HEK293 (cell line): ENCODE results near the gene PRKAB2.
"Not testable (repeated sequence)": the region's sequence is repeated elsewhere in the genome, so short reads cannot be mapped to it uniquely, and the experiment has no call there.

Experiments used
- CTCF ChIA-PET: fragments of 350-600 bp; formaldehyde crosslinking; extraction: SDS; loops from one replicate; lab custom pipeline; 2021; ENCODE audit warnings: antibody characterized with exemption; lab: Yijun Ruan, JAX
- POLR2A ChIA-PET: fragments of 300-600 bp; formaldehyde crosslinking; extraction: SDS; loops from one replicate; lab custom pipeline; 2020; ENCODE audit warnings: antibody characterized with exemption, inconsistent platforms; lab: Yijun Ruan, JAX
- H3K27ac ChIP-seq: fragments of 200-500 bp; sonication (Bioruptor generic); 2 replicates; pipeline ENCODE4 v1.5.1; 2014; ENCODE audit warnings: low read depth, low read length, control low read depth, inconsistent platforms; ENCODE audit errors: extremely low read depth
- H3K36me3 ChIP-seq, 2 experiments: fragments of 200-500 bp in 1 of 2; sonication (Bioruptor generic) in 1 of 2; 1 replicate in 1 of 2; 2 replicates in 1 of 2; pipeline ENCODE4 v1.5.1; 2014 to 2017; ENCODE audit warnings: inconsistent platforms in 2 of 2, low read length in 2 of 2; ENCODE audit not compliant: control insufficient read depth in 2 of 2, insufficient read depth in 1 of 2
- H3K4me1 ChIP-seq: fragments of 200-500 bp; sonication (Bioruptor generic); 2 replicates; pipeline ENCODE4 v1.5.1; 2014; ENCODE audit warnings: mild to moderate bottlenecking, low read length, inconsistent platforms; ENCODE audit not compliant: control insufficient read depth, insufficient read depth
- H3K4me3 ChIP-seq: 2 replicates; pipeline ENCODE4 v1.5.1; 2011; ENCODE audit warnings: low read depth, mild to moderate bottlenecking, control low read depth, low read length, moderate library complexity
- H3K9me3 ChIP-seq: fragments of 200-500 bp; sonication (Bioruptor generic); 2 replicates; pipeline ENCODE4 v1.5.1; 2014; ENCODE audit warnings: low read depth, low read length, inconsistent platforms; ENCODE audit not compliant: control insufficient read depth, insufficient read depth
- BCL11B ChIP-seq: fragments of 450-650 bp; formaldehyde crosslinking; IDR thresholded peaks from 2 replicates; pipeline ENCODE4 v1.5.1; 2016; ENCODE audit warnings: low read depth, missing biosample characterization, missing genetic modification characterization
- GFI1B ChIP-seq: fragments of 450-650 bp; formaldehyde crosslinking; IDR thresholded peaks from 2 replicates; pipeline ENCODE4 v1.5.1; 2016; ENCODE audit warnings: missing biosample characterization, missing genetic modification characterization
- HOXA7 ChIP-seq: sonication (generic); formaldehyde crosslinking; IDR thresholded peaks from 2 replicates; pipeline ENCODE4 v1.8.1; 2022; ENCODE audit warnings: missing genetic modification reagents, borderline replicate concordance
- HOXC10 ChIP-seq: sonication (generic); formaldehyde crosslinking; IDR thresholded peaks from 2 replicates; pipeline ENCODE4 v1.8.1; 2023; ENCODE audit warnings: mild to moderate bottlenecking, missing genetic modification reagents
- IKZF3 ChIP-seq: fragments of 450-650 bp; IDR thresholded peaks from 2 replicates; pipeline ENCODE4 v1.5.0; 2018; ENCODE audit warnings: missing biosample characterization, mild to moderate bottlenecking, missing genetic modification characterization, moderate library complexity
- WT1 ChIP-seq: fragments of 450-650 bp; formaldehyde crosslinking; IDR thresholded peaks from 2 replicates; pipeline ENCODE4 v1.5.1; 2016; ENCODE audit warnings: missing biosample characterization, missing genetic modification characterization
- ZNF202 ChIP-seq: fragments of 450-650 bp; formaldehyde crosslinking; IDR thresholded peaks from 2 replicates; pipeline ENCODE4 v1.5.1; 2016; ENCODE audit warnings: missing biosample characterization, missing genetic modification characterization, borderline replicate concordance
- ZNF280D ChIP-seq: fragments of 450-650 bp; formaldehyde crosslinking; IDR thresholded peaks from 2 replicates; pipeline ENCODE4 v1.5.1; 2016; ENCODE audit warnings: missing biosample characterization, missing genetic modification characterization
- ZNF335 ChIP-seq: fragments of 450-650 bp; formaldehyde crosslinking; conservative IDR thresholded peaks from 2 replicates; pipeline ENCODE4 v1.5.1; 2016; ENCODE audit warnings: missing biosample characterization, missing genetic modification characterization
- ZNF433 ChIP-seq: fragments of 450-650 bp; formaldehyde crosslinking; IDR thresholded peaks from 2 replicates; pipeline ENCODE4 v1.5.1; 2016; ENCODE audit warnings: missing biosample characterization, missing genetic modification characterization, low read depth
- ZNF510 ChIP-seq: fragments of 450-650 bp; formaldehyde crosslinking; IDR thresholded peaks from 2 replicates; pipeline ENCODE4 v1.5.1; 2018; ENCODE audit warnings: mild to moderate bottlenecking, missing genetic modification characterization, missing biosample characterization; ENCODE audit not compliant: insufficient replicate concordance
- ZNF513 ChIP-seq: fragments of 450-650 bp; IDR thresholded peaks from 2 replicates; pipeline ENCODE4 v1.5.1; 2018; ENCODE audit warnings: missing biosample characterization, missing genetic modification characterization
- ZNF561 ChIP-seq: fragments of 450-650 bp; IDR thresholded peaks from 2 replicates; pipeline ENCODE4 v1.5.1; 2018; ENCODE audit warnings: missing biosample characterization, missing genetic modification characterization, borderline replicate concordance
- ZNF571 ChIP-seq: fragments of 450-650 bp; formaldehyde crosslinking; IDR thresholded peaks from 2 replicates; pipeline ENCODE4 v1.5.0; 2017; ENCODE audit warnings: missing biosample characterization, missing genetic modification characterization
- ZNF600 ChIP-seq: fragments of 450-650 bp; formaldehyde crosslinking; IDR thresholded peaks from 2 replicates; pipeline ENCODE4 v1.5.1; 2016; ENCODE audit warnings: missing biosample characterization, missing genetic modification characterization
- ZNF677 ChIP-seq: fragments of 450-650 bp; IDR thresholded peaks from 2 replicates; pipeline ENCODE4 v1.5.0; 2018; ENCODE audit warnings: missing biosample characterization, mild to moderate bottlenecking, missing genetic modification characterization, moderate library complexity
- ZNF701 ChIP-seq: fragments of 450-650 bp; formaldehyde crosslinking; IDR thresholded peaks from 2 replicates; pipeline ENCODE4 v1.5.1; 2016; ENCODE audit warnings: missing biosample characterization, missing genetic modification characterization
- ZNF768 ChIP-seq: fragments of 450-650 bp; formaldehyde crosslinking; IDR thresholded peaks from 2 replicates; pipeline ENCODE4 v1.5.1; 2018; ENCODE audit warnings: missing biosample characterization, mild to moderate bottlenecking, missing genetic modification characterization
- ZSCAN23 ChIP-seq: fragments of 450-650 bp; formaldehyde crosslinking; IDR thresholded peaks from 2 replicates; pipeline ENCODE4 v1.5.1; 2016; ENCODE audit warnings: missing biosample characterization, missing genetic modification characterization
- TF ChIP-seq, protein P1 (sequence below): fragments of 450-650 bp; formaldehyde crosslinking; IDR thresholded peaks from 2 replicates; pipeline ENCODE4 v1.5.1; 2016; ENCODE audit warnings: missing biosample characterization, missing genetic modification characterization

PRKAB2 gene

DNA sequence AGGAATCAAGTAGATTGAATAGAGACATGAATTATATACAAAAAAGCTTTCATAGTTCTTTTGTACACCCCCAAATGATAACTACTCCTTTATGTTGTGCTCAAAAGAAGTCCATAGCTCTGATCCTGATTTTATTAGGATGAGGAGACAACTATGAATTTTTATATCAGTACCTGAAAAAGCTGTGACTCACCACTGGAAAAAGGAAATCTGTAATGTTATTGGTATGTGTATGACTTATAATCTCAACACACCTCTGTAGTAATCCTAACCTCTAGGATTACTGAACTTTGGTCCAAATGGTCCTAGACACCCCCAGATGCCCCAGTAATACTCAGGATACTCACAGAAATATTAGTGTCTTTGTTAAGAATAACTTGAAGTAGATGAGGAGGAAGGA lies 10.2 kb downstream of the PRKAB2 start:
- ChIA-PET POLR2A (interaction anchor here (1.5 kb wide), 1 partner anchor 78 kb away, joined by 3 read pairs; no protein-coding TSS in a partner anchor), CTCF (no interaction called here)
- Histone ChIP-seq H3K4me1 (no peaks in the 10 kb centered on the region), H3K9me3 (no peaks in the 10 kb centered on the region), H3K36me3 (peaks cover 22 to 93% of the 10 kb centered on the region in 2 experiments), H3K4me3 (no peak overlapping the region), H3K27ac (no peak overlapping the region)
- TF ChIP-seq ZSCAN23 (tag by site-specific recombination) (no peak), ZNF433 (tag by site-specific recombination) (no peak), ZNF561 (tag by site-specific recombination) (no peak), WT1 (tag by site-specific recombination) (no peak), ZNF701 (tag by site-specific recombination) (no peak), BCL11B (tag by site-specific recombination) (no peak), ZNF600 (tag by site-specific recombination) (no peak)
- TF ChIP-seq, protein P1, sequence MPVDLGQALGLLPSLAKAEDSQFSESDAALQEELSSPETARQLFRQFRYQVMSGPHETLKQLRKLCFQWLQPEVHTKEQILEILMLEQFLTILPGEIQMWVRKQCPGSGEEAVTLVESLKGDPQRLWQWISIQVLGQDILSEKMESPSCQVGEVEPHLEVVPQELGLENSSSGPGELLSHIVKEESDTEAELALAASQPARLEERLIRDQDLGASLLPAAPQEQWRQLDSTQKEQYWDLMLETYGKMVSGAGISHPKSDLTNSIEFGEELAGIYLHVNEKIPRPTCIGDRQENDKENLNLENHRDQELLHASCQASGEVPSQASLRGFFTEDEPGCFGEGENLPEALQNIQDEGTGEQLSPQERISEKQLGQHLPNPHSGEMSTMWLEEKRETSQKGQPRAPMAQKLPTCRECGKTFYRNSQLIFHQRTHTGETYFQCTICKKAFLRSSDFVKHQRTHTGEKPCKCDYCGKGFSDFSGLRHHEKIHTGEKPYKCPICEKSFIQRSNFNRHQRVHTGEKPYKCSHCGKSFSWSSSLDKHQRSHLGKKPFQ (tag by site-specific recombination): no peak

GRCh38 chr1:147157116-147157515 lies 15.2 kb downstream of the PRKAB2 start:
- H3K4me3 ChIP-seq, H3K9me3 ChIP-seq, POLR2A ChIA-PET, H3K27ac ChIP-seq, H3K4me1 ChIP-seq: not testable (repeated sequence)
- H3K36me3 ChIP-seq: peaks cover 11 to 78% of the 10 kb centered on the region in 2 experiments; a peak in 2 of 3 replicates
- CTCF ChIA-PET: interaction anchor here (0.6 kb wide), 1 partner anchor 62 kb away, joined by 3 read pairs; no protein-coding TSS in a partner anchor

- H3K4me3 ChIP-seq: no peak overlapping the region
- H3K4me1 ChIP-seq: no peaks in the 10 kb centered on the region
- peaks cover 11 to 73% of the 10 kb centered on the region in 2 experiments; a peak in 2 of 3 replicates for H3K36me3 ChIP-seq
- TF ChIP-seq ZNF335 (tag by site-specific recombination) (no peak), HOXC10 (CRISPR knock-in tag) (no peak), ZNF202 (tag by site-specific recombination) (no peak), HOXA7 (CRISPR knock-in tag) (no peak), ZNF677 (no peak), ZNF768 (tag by site-specific recombination) (no peak)
- H3K27ac ChIP-seq: no peak overlapping the region
- CTCF ChIA-PET: no interaction called here
- H3K9me3 ChIP-seq: no peaks in the 10 kb centered on the region
- POLR2A ChIA-PET: no interaction called here
Observed at GRCh38 chr1:147156642-147157041, 15.6 kb downstream of the PRKAB2 start.

DNA sequence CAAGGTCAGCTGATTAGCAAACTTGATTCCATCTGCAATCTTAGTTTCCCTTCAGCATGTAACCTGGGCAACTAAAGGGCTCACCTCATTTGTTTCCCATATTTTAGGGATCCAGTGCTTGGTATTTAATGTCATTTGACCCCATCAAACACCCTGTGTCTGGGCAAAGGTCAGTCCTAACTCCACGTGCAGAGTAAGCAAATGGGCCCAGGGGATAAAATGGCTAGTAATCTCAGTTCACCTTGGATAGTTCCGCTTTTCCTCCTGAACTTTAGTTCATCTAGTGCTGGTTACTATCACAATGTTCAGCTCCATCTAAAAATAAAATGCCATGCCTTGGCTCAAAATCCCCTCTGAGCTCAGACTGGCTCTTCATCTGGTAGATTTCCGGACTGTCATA lies 19.5 kb downstream of the PRKAB2 start:
- peaks cover 0 to 35% of the 10 kb centered on the region in 2 experiments; a peak in 1 of 3 replicates for H3K36me3 ChIP-seq
- TF ChIP-seq BCL11B (tag by site-specific recombination) (no peak), ZNF280D (no peak), ZNF571 (tag by site-specific recombination) (no peak), ZNF510 (tag by site-specific recombination) (no peak), GFI1B (tag by site-specific recombination) (no peak), ZNF513 (tag by site-specific recombination) (no peak), IKZF3 (tag by site-specific recombination) (no peak), HOXC10 (CRISPR knock-in tag) (no peak)
- TF ChIP-seq, protein P1 (tag by site-specific recombination): no peak
- no peak overlapping the region for H3K27ac ChIP-seq
- H3K9me3 ChIP-seq: no peaks in the 10 kb centered on the region
- ChIA-PET POLR2A (no interaction called here), CTCF (no interaction called here)
- no peak overlapping the region for H3K4me3 ChIP-seq
- no peaks in the 10 kb centered on the region for H3K4me1 ChIP-seq
